ENCODE results near the gene ANKRD37. TPM values are rescaled to one million over a fixed set of nuclear protein-coding genes. Genes with fewer than 3 reads are reported as not detected.

ANKRD37 gene
- total and polyA plus RNA-seq, 4 donors: 1.2 to 7.9 (median 3.4) TPM

- TF ChIP-seq CTCF (IDR thresholded peaks at IDR 0.05; ENCODE audit: low read depth, low read length, missing input control) (no peak), SP1 (IDR thresholded peaks at IDR 0.05) (no peak), MAX (IDR thresholded peaks at IDR 0.05) (no peak), FOXA1 (IDR thresholded peaks at IDR 0.05) (no peak)
- TF ChIP-seq, protein P1, sequence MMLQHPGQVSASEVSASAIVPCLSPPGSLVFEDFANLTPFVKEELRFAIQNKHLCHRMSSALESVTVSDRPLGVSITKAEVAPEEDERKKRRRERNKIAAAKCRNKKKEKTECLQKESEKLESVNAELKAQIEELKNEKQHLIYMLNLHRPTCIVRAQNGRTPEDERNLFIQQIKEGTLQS (IDR thresholded peaks at IDR 0.05): no peak
These were observed 15.2 kb downstream of the ANKRD37 start (continued) for GRCh38 chr4:185411849-185412248.

- no peak for DNase-seq (ENCODE audit: low spot score)
- Histone ChIP-seq H3K4me3 (ENCODE audit: low read depth in 1 of 3, low read length in 3 of 3) (no peak overlapping the region), H3K27me3 (ENCODE audit: control insufficient read depth in 4 of 4, insufficient read depth in 4 of 4, low read length in 3 of 4) (no peaks in the 10 kb centered on the region), H3K4me1 (ENCODE audit: control insufficient read depth in 4 of 4, insufficient read depth in 4 of 4, low read length in 3 of 4) (no peaks in the 10 kb centered on the region), H3K9ac (ENCODE audit: low read depth in 1 of 2, low read length in 2 of 2) (no peak overlapping the region), H3K9me3 (ENCODE audit: control insufficient read depth in 4 of 4, low read length in 3 of 4) (peaks cover 0 to 2% (median 0%) of the 10 kb centered on the region in 4 donors), H3K36me3 (ENCODE audit: control insufficient read depth in 4 of 4, insufficient read depth in 3 of 4, low read depth in 1 of 4, low read length in 3 of 4) (peaks cover 1 to 37% (median 32%) of the 10 kb centered on the region in 4 donors), H3K27ac (ENCODE audit: low read depth in 1 of 2, low read length in 2 of 2) (no peak overlapping the region)
- WGBS: 89% methylated on average over 5 of the region's 5 CpGs
- TF ChIP-seq FOXA1 (IDR thresholded peaks at IDR 0.05) (no peak), HNF4A (conservative IDR thresholded peaks at IDR 0.05) (no peak), RAD21 (IDR thresholded peaks at IDR 0.05) (no peak), HNF4G (IDR thresholded peaks at IDR 0.05) (no peak), RXRA (IDR thresholded peaks at IDR 0.05) (no peak), ZBTB33 (IDR thresholded peaks at IDR 0.05) (no peak), SP1 (IDR thresholded peaks at IDR 0.05) (no peak), EGR1 (IDR thresholded peaks at IDR 0.05; ENCODE audit: low read depth in 2 of 2) (no peak), FOXA2 (IDR thresholded peaks at IDR 0.05) (no peak), TAF1 (conservative IDR thresholded peaks at IDR 0.05) (no peak)
- TF ChIP-seq, protein P1 (IDR thresholded peaks at IDR 0.05): no peak
These were observed 15.8 kb downstream of the ANKRD37 start for GRCh38 chr4:185412412-185412811.

DNA sequence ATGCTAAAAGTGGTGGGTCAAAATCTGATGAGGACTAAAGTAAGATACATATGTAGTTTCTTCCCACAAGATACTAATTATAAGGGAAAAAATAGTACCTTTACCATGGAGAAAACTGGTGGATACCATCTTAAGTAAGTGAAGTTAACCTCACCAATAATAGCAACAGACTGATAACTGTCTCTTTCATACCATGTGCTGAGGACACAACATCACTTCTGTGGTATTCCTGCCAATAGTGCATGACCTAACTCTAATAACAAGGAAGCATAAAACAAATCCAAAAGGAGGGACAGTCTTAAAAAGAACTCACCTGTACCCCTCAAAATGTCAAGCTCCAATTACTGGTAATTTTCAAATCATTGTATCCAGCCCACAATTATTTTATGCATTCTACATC, 20.3 kb downstream of the ANKRD37 start:
- H3K36me3 ChIP-seq (ENCODE audit: control insufficient read depth in 4 of 4, insufficient read depth in 3 of 4, low read depth in 1 of 4, low read length in 3 of 4): peaks cover 3 to 29% (median 27%) of the 10 kb centered on the region in 4 donors
- no peaks in the 10 kb centered on the region for H3K9me3 ChIP-seq (ENCODE audit: control insufficient read depth in 4 of 4, low read length in 3 of 4)
- no peak overlapping the region for H3K9ac ChIP-seq (ENCODE audit: low read depth in 1 of 2, low read length in 2 of 2)
- no peaks in the 10 kb centered on the region for H3K4me1 ChIP-seq (ENCODE audit: control insufficient read depth in 4 of 4, insufficient read depth in 4 of 4, low read length in 3 of 4)
- no peak overlapping the region for H3K27ac ChIP-seq (ENCODE audit: low read depth in 1 of 2, low read length in 2 of 2)
- no peak overlapping the region for H3K4me3 ChIP-seq (ENCODE audit: low read depth in 1 of 3, low read length in 3 of 3)
- no peaks in the 10 kb centered on the region for H3K27me3 ChIP-seq (ENCODE audit: control insufficient read depth in 4 of 4, insufficient read depth in 4 of 4, low read length in 3 of 4)
- DNase-seq (ENCODE audit: low spot score): no peak
- TF ChIP-seq HNF4A (conservative IDR thresholded peaks at IDR 0.05) (no peak), NR2F2 (IDR thresholded peaks at IDR 0.05) (no peak), EGR1 (IDR thresholded peaks at IDR 0.05; ENCODE audit: low read depth in 2 of 2) (no peak), CTCF (IDR thresholded peaks at IDR 0.05; ENCODE audit: low read depth, low read length, missing input control) (no peak), GABPA (IDR thresholded peaks at IDR 0.05 in 1 of 2, conservative IDR thresholded peaks at IDR 0.05 in 1 of 2) (no peak), SP1 (IDR thresholded peaks at IDR 0.05) (no peak), TAF1 (conservative IDR thresholded peaks at IDR 0.05) (no peak), RAD21 (IDR thresholded peaks at IDR 0.05) (no peak), ZBTB33 (IDR thresholded peaks at IDR 0.05) (no peak)
- TF ChIP-seq, protein P1 (IDR thresholded peaks at IDR 0.05): no peak
- TF ChIP-seq, protein P2, sequence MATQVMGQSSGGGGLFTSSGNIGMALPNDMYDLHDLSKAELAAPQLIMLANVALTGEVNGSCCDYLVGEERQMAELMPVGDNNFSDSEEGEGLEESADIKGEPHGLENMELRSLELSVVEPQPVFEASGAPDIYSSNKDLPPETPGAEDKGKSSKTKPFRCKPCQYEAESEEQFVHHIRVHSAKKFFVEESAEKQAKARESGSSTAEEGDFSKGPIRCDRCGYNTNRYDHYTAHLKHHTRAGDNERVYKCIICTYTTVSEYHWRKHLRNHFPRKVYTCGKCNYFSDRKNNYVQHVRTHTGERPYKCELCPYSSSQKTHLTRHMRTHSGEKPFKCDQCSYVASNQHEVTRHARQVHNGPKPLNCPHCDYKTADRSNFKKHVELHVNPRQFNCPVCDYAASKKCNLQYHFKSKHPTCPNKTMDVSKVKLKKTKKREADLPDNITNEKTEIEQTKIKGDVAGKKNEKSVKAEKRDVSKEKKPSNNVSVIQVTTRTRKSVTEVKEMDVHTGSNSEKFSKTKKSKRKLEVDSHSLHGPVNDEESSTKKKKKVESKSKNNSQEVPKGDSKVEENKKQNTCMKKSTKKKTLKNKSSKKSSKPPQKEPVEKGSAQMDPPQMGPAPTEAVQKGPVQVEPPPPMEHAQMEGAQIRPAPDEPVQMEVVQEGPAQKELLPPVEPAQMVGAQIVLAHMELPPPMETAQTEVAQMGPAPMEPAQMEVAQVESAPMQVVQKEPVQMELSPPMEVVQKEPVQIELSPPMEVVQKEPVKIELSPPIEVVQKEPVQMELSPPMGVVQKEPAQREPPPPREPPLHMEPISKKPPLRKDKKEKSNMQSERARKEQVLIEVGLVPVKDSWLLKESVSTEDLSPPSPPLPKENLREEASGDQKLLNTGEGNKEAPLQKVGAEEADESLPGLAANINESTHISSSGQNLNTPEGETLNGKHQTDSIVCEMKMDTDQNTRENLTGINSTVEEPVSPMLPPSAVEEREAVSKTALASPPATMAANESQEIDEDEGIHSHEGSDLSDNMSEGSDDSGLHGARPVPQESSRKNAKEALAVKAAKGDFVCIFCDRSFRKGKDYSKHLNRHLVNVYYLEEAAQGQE (IDR thresholded peaks at IDR 0.05): no peak
